ENCODE data around the gene MXRA7. TPM values are rescaled to one million over a fixed set of nuclear protein-coding genes. Genes with fewer than 3 reads are reported as not detected.

Gene MXRA7
- total and polyA plus RNA-seq, 2 donors (not counting 3 experiments of a cell fraction or from before 2014, with no cell fraction given) = 49.5 to 95.8 TPM

DNA sequence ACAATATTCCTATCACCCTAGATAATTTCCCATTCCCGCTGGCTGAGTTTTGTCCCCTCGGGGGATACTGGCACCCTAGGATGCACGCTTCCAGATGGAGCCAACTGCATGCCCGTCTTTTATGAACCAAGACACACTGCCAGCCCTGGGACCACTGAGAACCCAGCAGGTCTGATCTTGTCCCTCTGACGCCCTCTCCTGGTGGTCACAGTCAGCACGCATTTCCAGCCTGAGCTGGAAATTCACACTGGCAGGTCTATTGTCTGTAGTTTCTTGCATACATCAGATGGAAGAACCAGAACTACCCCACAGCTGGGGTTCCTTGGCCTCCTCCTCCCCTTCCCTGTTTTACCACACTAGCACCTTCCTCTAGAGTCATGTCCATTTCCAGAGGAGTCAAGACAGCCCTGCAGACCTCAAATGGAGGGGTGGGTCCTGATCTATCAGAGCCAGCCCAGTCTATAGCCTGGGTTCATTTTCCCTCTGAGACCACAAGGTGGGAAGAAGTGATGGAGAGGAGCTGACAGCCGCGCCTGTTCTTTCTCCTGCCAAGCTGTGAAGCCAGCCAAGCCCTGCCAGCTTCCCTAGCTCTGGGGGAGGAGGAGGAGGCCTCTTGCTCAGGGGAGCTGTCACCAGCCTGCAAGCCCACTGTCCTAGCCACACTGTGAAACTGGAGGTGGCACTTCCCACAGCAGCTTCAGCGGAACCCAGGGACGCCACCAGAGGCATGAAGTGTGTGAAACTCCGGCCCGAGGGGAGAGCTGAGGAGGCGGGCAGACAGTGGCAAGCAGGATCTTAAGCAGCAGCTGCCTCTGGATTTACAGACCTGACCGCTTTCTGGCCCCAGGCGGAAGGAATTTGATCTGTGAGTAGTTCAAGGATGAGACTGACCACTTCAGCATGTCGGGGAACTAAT lies 29.3 kb downstream of the MXRA7 start:
- dilution Hi-C loops (cut with MboI; ENCODE audit: extremely low pct_ligation_motif_present, low sequenced_read_pairs) = no loop called here
- Histone ChIP-seq H3K4me1 (ENCODE audit: control insufficient read depth, extremely low read depth, insufficient read depth, low read length) (no peaks in the 10 kb centered on the region), H3K36me3 (ENCODE audit: control insufficient read depth in 2 of 2, extremely low read depth in 1 of 2, insufficient read depth in 2 of 2, low read length in 2 of 2) (peaks cover 0 to 7% of the 10 kb centered on the region in 2 experiments), H3K9me1 (replicated peaks; ENCODE audit: control insufficient read depth, extremely low read depth, insufficient read depth, low read length) (no peaks in the 10 kb centered on the region), H3K79me2 (ENCODE audit: control insufficient read depth, insufficient read depth, low read length) (no peaks in the 10 kb centered on the region), H2AFZ (ENCODE audit: low read depth, low read length) (no peak overlapping the region), H3K4me3 (replicated peaks in 1 of 3; ENCODE audit: insufficient read depth in 1 of 3, low read depth in 1 of 3, low read length in 3 of 3) (no peak overlapping the region), H3K4me2 (ENCODE audit: insufficient read depth, low read length) (no peak overlapping the region), H3K9ac (replicated peaks; ENCODE audit: extremely low read depth, insufficient read depth, low read length) (no peak overlapping the region), H3K27ac (ENCODE audit: insufficient read depth, low read depth, low read length) (no peak overlapping the region), H3K27me3 (ENCODE audit: control insufficient read depth in 2 of 2, insufficient read depth in 2 of 2, low read length in 2 of 2) (no peaks in the 10 kb centered on the region), H4K20me1 (replicated peaks; ENCODE audit: control insufficient read depth, extremely low read depth, insufficient read depth, low read length) (no peaks in the 10 kb centered on the region), H3K9me3 (replicated peaks; ENCODE audit: control insufficient read depth, insufficient read depth, low read length) (no peaks in the 10 kb centered on the region)
- DNase-seq (ENCODE audit: low read depth, low spot score) = peak; percentile 72
- TF ChIP-seq, protein P1, sequence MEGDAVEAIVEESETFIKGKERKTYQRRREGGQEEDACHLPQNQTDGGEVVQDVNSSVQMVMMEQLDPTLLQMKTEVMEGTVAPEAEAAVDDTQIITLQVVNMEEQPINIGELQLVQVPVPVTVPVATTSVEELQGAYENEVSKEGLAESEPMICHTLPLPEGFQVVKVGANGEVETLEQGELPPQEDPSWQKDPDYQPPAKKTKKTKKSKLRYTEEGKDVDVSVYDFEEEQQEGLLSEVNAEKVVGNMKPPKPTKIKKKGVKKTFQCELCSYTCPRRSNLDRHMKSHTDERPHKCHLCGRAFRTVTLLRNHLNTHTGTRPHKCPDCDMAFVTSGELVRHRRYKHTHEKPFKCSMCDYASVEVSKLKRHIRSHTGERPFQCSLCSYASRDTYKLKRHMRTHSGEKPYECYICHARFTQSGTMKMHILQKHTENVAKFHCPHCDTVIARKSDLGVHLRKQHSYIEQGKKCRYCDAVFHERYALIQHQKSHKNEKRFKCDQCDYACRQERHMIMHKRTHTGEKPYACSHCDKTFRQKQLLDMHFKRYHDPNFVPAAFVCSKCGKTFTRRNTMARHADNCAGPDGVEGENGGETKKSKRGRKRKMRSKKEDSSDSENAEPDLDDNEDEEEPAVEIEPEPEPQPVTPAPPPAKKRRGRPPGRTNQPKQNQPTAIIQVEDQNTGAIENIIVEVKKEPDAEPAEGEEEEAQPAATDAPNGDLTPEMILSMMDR (IDR thresholded peaks at IDR 0.05; ENCODE audit: extremely low read depth in 1 of 2, insufficient read depth in 1 of 2, low read depth in 1 of 2, low read length in 2 of 2) = peak; percentile 82 to 84
- TF ChIP-seq, protein P2, sequence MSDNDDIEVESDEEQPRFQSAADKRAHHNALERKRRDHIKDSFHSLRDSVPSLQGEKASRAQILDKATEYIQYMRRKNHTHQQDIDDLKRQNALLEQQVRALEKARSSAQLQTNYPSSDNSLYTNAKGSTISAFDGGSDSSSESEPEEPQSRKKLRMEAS (IDR thresholded peaks at IDR 0.05; ENCODE audit: insufficient read depth, insufficient read length) = no peak
- intact Hi-C loops (cut with micrococcal nuclease) = loop anchor here (1.0 kb wide), 3 partner anchors 34 to 158 kb away; no protein-coding TSS in a partner anchor
- no TSS peak for BruUV-seq (replicated peaks)
- CTCF ChIA-PET = interaction anchor here (0.6 to 2.6 kb wide), 46 partner anchors 10 to 223 kb away, joined by 3 to 43 read pairs (median 5); partner anchors contain the start of genes AANAT, JMJD6, METTL23 and MXRA7
- peak; percentile 90 for FAIRE-seq
- POLR2A ChIA-PET = interaction anchor here (0.5 to 0.7 kb wide), 2 partner anchors 10 to 19 kb away, joined by 3 read pairs; no protein-coding TSS in a partner anchor

DNA sequence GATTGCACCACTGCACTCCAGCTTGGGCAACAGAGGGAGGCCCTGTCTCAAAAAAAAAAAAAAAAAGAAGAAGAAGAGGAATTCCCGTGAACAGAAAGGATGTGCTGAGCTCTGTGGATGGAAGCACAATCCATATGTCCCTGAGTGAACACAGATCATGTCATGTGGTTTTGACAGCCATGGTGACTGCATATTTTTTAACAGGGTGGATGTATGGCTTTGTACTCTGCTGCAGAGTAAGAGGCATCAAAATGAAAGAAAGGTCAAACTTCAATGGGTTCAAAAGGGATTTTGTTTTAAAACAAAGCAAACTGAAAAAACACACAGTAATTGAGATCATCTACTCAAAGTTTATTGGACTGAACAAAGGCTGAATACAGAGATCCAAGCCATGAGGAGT lies 31.5 kb downstream of the MXRA7 start:
- Histone ChIP-seq H2AFZ (ENCODE audit: low read depth, low read length) (no peak overlapping the region), H3K27ac (ENCODE audit: insufficient read depth, low read depth, low read length) (no peak overlapping the region), H3K4me3 (replicated peaks in 1 of 3; ENCODE audit: insufficient read depth in 1 of 3, low read depth in 1 of 3, low read length in 3 of 3) (no peak overlapping the region), H3K9ac (replicated peaks; ENCODE audit: extremely low read depth, insufficient read depth, low read length) (no peak overlapping the region), H3K79me2 (ENCODE audit: control insufficient read depth, insufficient read depth, low read length) (no peaks in the 10 kb centered on the region), H3K4me2 (ENCODE audit: insufficient read depth, low read length) (no peak overlapping the region), H3K4me1 (ENCODE audit: control insufficient read depth, extremely low read depth, insufficient read depth, low read length) (no peaks in the 10 kb centered on the region), H3K9me3 (replicated peaks; ENCODE audit: control insufficient read depth, insufficient read depth, low read length) (no peaks in the 10 kb centered on the region), H4K20me1 (replicated peaks; ENCODE audit: control insufficient read depth, extremely low read depth, insufficient read depth, low read length) (no peaks in the 10 kb centered on the region), H3K27me3 (ENCODE audit: control insufficient read depth in 2 of 2, insufficient read depth in 2 of 2, low read length in 2 of 2) (no peaks in the 10 kb centered on the region), H3K36me3 (ENCODE audit: control insufficient read depth in 2 of 2, extremely low read depth in 1 of 2, insufficient read depth in 2 of 2, low read length in 2 of 2) (peaks cover 0 to 4% of the 10 kb centered on the region in 2 experiments), H3K9me1 (replicated peaks; ENCODE audit: control insufficient read depth, extremely low read depth, insufficient read depth, low read length) (no peaks in the 10 kb centered on the region)
- no TSS peak for BruUV-seq (replicated peaks)
- dilution Hi-C loops (cut with MboI; ENCODE audit: extremely low pct_ligation_motif_present, low sequenced_read_pairs) (no loop called here), intact Hi-C loops (cut with micrococcal nuclease) (no loop called here)
- DNase-seq (ENCODE audit: low read depth, low spot score) (no peak), FAIRE-seq (no peak)
- POLR2A ChIA-PET = no interaction called here
- TF ChIP-seq, protein P1 (IDR thresholded peaks at IDR 0.05; ENCODE audit: extremely low read depth in 1 of 2, insufficient read depth in 1 of 2, low read depth in 1 of 2, low read length in 2 of 2) = no peak
- no peak for TF ChIP-seq JUN (IDR thresholded peaks at IDR 0.05; ENCODE audit: borderline replicate concordance, insufficient read depth, insufficient read length, low read depth)
- TF ChIP-seq, protein P2 (IDR thresholded peaks at IDR 0.05; ENCODE audit: insufficient read depth, insufficient read length) = no peak
- TF ChIP-seq POLR2AphosphoS5 (IDR thresholded peaks at IDR 0.05; ENCODE audit: insufficient read depth, low read depth, low read length) = no peak
- TF ChIP-seq EZH2 (IDR thresholded peaks at IDR 0.05; ENCODE audit: borderline replicate concordance, low read depth, low read length, severe bottlenecking) = no peak
- no peak for TF ChIP-seq FOS (IDR thresholded peaks at IDR 0.05; ENCODE audit: borderline replicate concordance, insufficient read depth, low read length)
- TF ChIP-seq POLR2A (IDR thresholded peaks at IDR 0.05; ENCODE audit: low read depth, low read length) = no peak
- no peak for TF ChIP-seq GATA2 (IDR thresholded peaks at IDR 0.05; ENCODE audit: insufficient read depth, insufficient read length, low read depth, low read length)
- no peak for TF ChIP-seq MYC (IDR thresholded peaks at IDR 0.05; ENCODE audit: low read depth, low read length)
- CTCF ChIA-PET = no interaction called here
